CD14-positive monocyte (primary cell): ENCODE data around the gene F2RL1. TPM values are rescaled to one million over a fixed set of nuclear protein-coding genes. Genes with fewer than 3 reads are reported as not detected.

Experiments
- DNase-seq, 3 donors: peaks; one replicate each; pipeline ENCODE4 v3.0.0-alpha.2; 2011 to 2022
- H2AFZ ChIP-seq: 2 replicates; pipeline ENCODE4 v1.6.0; 2012; ENCODE audit warnings: mild to moderate bottlenecking, low read depth, low read length, inconsistent platforms; ENCODE audit not compliant: insufficient read depth, poor library complexity, severe bottlenecking
- H3K27ac ChIP-seq, 2 donors: 1 replicate in 1 of 2; 2 replicates in 1 of 2; pipeline ENCODE4 v1.5.1; 2012 to 2013; ENCODE audit warnings: low read length in 2 of 2, control low read depth in 1 of 2, inconsistent platforms in 1 of 2, low read depth in 1 of 2, mild to moderate bottlenecking in 1 of 2
- H3K27me3 ChIP-seq, 2 donors: one replicate each; pipeline versions ENCODE4 v1.6.0 to v1.6.1; 2011 to 2013; ENCODE audit warnings: low read length in 2 of 2; ENCODE audit not compliant: control insufficient read depth in 2 of 2, insufficient read depth in 2 of 2
- H3K36me3 ChIP-seq, 2 donors: replicated peaks in 1 of 2; 1 replicate in 1 of 2; 2 replicates in 1 of 2; pipeline versions ENCODE4 v1.5.1 to v1.6.1; 2012 to 2013; ENCODE audit warnings: low read length in 2 of 2, control low read depth in 1 of 2, inconsistent platforms in 1 of 2, mild to moderate bottlenecking in 1 of 2; ENCODE audit not compliant: insufficient read depth in 2 of 2, control insufficient read depth in 1 of 2
- H3K4me1 ChIP-seq, 2 donors: 1 replicate in 1 of 2; 2 replicates in 1 of 2; pipeline versions ENCODE4 v1.5.1 to v1.6.1; 2012 to 2013; ENCODE audit warnings: low read length in 2 of 2, control low read depth in 1 of 2, inconsistent platforms in 1 of 2, mild to moderate bottlenecking in 1 of 2, moderate library complexity in 1 of 2; ENCODE audit not compliant: insufficient read depth in 2 of 2, control insufficient read depth in 1 of 2
- H3K4me2 ChIP-seq: replicated peaks from 2 replicates; pipeline ENCODE3; 2012; ENCODE audit warnings: low read length, moderate library complexity, mild to moderate bottlenecking; ENCODE audit not compliant: poor library complexity, severe bottlenecking; ENCODE audit errors: extremely low read depth
- H3K4me3 ChIP-seq, 3 experiments: fragments of 200-600 bp in 1 of 3; sonication (generic) in 1 of 3; replicated peaks in 1 of 3; 1 replicate in 2 of 3; 2 replicates in 1 of 3; pipeline ENCODE4 v1.5.1; 2011 to 2013; ENCODE audit warnings: low read length in 3 of 3, mild to moderate bottlenecking in 3 of 3, control low read depth in 2 of 3, low read depth in 2 of 3, inconsistent platforms in 1 of 3, moderate library complexity in 1 of 3
- H3K79me2 ChIP-seq: 2 replicates; pipeline ENCODE4 v1.6.0; 2012; ENCODE audit warnings: mild to moderate bottlenecking, control low read depth, inconsistent platforms, low read length, moderate library complexity; ENCODE audit not compliant: insufficient read depth
- H3K9ac ChIP-seq: 2 replicates; pipeline ENCODE4 v1.6.0; 2017; ENCODE audit warnings: low read length, mild to moderate bottlenecking; ENCODE audit not compliant: insufficient read depth, poor library complexity, severe bottlenecking
- H3K9me3 ChIP-seq, 2 donors: replicated peaks in 1 of 2; 1 replicate in 1 of 2; 2 replicates in 1 of 2; pipeline versions ENCODE4 v1.5.1 to v1.6.1; 2012 to 2013; ENCODE audit warnings: low read length in 2 of 2, control low read depth in 1 of 2; ENCODE audit not compliant: control insufficient read depth in 1 of 2, insufficient read depth in 1 of 2
- H4K20me1 ChIP-seq: 2 replicates; pipeline ENCODE4 v1.6.0; 2012; ENCODE audit warnings: mild to moderate bottlenecking, low read length, control low read depth, moderate library complexity; ENCODE audit not compliant: insufficient read depth
- H3K27ac Mint-ChIP-seq, 7 donors: one replicate each; pipeline ENCODE4 v1.8.0; 2020; ENCODE audit warnings: mild to moderate bottlenecking in 7 of 7, mixed read lengths in 7 of 7, moderate library complexity in 6 of 7, inconsistent platforms in 2 of 7
- H3K27me3 Mint-ChIP-seq, 3 donors: one replicate each; pipeline ENCODE4 v1.8.0; 2021 to 2022; ENCODE audit warnings: low read depth in 3 of 3, mild to moderate bottlenecking in 3 of 3, mixed read lengths in 3 of 3, moderate library complexity in 3 of 3, inconsistent platforms in 1 of 3
- H3K36me3 Mint-ChIP-seq, 2 donors: one replicate each; pipeline ENCODE4 v1.8.0; 2020; ENCODE audit warnings: mixed read lengths in 2 of 2, inconsistent platforms in 1 of 2, mild to moderate bottlenecking in 1 of 2
- H3K4me1 Mint-ChIP-seq: one replicate; pipeline ENCODE4 v1.8.0; 2020; ENCODE audit warnings: mild to moderate bottlenecking, mixed read lengths
- H3K4me3 Mint-ChIP-seq, 2 donors: one replicate each; pipeline ENCODE4 v1.8.0; 2020; ENCODE audit warnings: mild to moderate bottlenecking in 2 of 2, mixed read lengths in 2 of 2, moderate library complexity in 1 of 2
- H3K9me3 Mint-ChIP-seq, 7 donors: one replicate each; pipeline ENCODE4 v1.8.0; 2020 to 2022; ENCODE audit warnings: mixed read lengths in 7 of 7, mild to moderate bottlenecking in 6 of 7, moderate library complexity in 6 of 7, inconsistent platforms in 2 of 7
- CTCF ChIP-seq: fragments of 200-600 bp; IDR thresholded peaks from one replicate; pipeline ENCODE4 v1.8.0; 2022; ENCODE audit warnings: antibody characterized with exemption, mild to moderate bottlenecking
- WGBS: methylation state at CpG from one replicate; pipeline ENCODE4 v1.1.5; 2013; ENCODE audit warnings: missing lambda C conversion rate; ENCODE audit not compliant: insufficient coverage; 5-methylcytosine and 5-hydroxymethylcytosine counted together
- intact Hi-C, 2 donors: fragments of 100-400 bp; cut with micrococcal nuclease; formaldehyde crosslinking; loops; one replicate each; pipeline versions ENCODE4 v1.15.0 to v1.15.1; 2023
- polyA plus RNA-seq, 3 donors: library from polyadenylated mRNA; depleted of rRNA in 1 of 3; unstranded in 2 of 3; stranded (reverse) in 1 of 3; fragments of 300-500 nt in 2 of 3; fragments of >200 nt in 1 of 3; fragmentation: Illumina TruSeq in 2 of 3; gene quantifications; 1 replicate in 2 of 3; 2 replicates in 1 of 3; pipeline ENCODE4 v1.2.3, GENCODE V29; 2012 to 2021

F2RL1 gene
- polyA plus RNA-seq, 3 donors, result 2.5 to 23.9 (median 11.4) TPM

DNA sequence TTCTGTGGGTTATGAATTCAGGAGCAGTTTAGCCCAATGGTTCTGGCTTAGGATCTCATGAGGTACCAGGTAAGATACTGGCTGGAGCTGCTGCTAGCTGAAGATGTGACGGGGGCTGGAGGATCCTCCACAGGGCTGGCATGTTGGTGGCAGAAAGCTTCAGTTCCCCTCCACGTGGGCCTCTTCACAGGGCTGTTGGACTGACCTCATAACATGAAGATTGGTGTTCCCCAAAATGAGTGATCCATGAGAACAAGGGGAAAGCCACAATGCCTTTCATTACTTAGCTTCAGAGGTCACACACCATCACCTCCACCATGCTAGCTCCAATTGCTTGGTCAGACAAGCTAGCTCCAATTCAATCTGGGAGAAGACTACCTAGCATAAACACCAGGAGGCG is 22.5 kb downstream of the F2RL1 start:
- Histone ChIP-seq H3K4me1 (peaks cover 22 to 28% of the 10 kb centered on the region in 2 donors), H3K4me2 (no peak overlapping the region), H4K20me1 (no peaks in the 10 kb centered on the region), H3K9me3 (no peaks in the 10 kb centered on the region), H2AFZ (no peak overlapping the region), H3K27me3 (no peaks in the 10 kb centered on the region), H3K4me3 (no peak overlapping the region), H3K27ac (no peak overlapping the region), H3K36me3 (no peaks in the 10 kb centered on the region), H3K79me2 (no peaks in the 10 kb centered on the region), H3K9ac (no peak overlapping the region)
- H3K36me3 Mint-ChIP-seq, result peaks cover 0 to 1% of the 10 kb centered on the region in 2 donors
- H3K4me1 Mint-ChIP-seq, result peaks cover 44% of the 10 kb centered on the region
- intact Hi-C loops, result no loop called here
- peak overlapping the region in 1 of 7 donors; percentile 26 for H3K27ac Mint-ChIP-seq
- no peak for TF ChIP-seq CTCF
- peak in 1 of 3 donors; percentile 26 for DNase-seq
- WGBS, result 46% methylated on average over 2 of the region's 3 CpGs
- peaks cover 0 to 4% (median 0%) of the 10 kb centered on the region in 7 donors for H3K9me3 Mint-ChIP-seq
- H3K27me3 Mint-ChIP-seq, result peaks cover 0 to 3% (median 0%) of the 10 kb centered on the region in 3 donors
- no peak overlapping the region for H3K4me3 Mint-ChIP-seq

DNA sequence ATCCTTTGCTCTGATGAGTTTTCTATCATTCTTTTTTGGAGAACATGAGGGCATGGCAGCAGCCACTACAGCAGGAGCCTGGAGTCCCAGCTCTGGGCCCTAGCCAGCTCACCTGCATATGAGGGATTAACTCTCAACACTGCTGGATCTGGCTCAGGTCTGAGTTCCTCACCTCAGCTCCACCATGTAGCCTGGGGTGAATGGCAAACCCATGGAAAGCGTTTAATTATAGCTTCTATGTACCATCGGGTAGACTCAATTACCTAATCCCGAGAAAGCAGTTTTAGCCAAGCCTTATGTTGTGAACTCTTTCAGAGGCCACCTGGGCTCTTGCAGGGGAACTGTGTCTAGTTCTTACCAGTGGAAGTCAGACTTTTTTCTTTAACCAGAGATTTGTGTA is 27.1 kb downstream of the F2RL1 start:
- intact Hi-C loops, result no loop called here
- no peak overlapping the region for H3K9ac ChIP-seq
- no peaks in the 10 kb centered on the region for H3K9me3 ChIP-seq
- WGBS, result 100% methylated on average over 3 of the region's 3 CpGs
- H3K27ac ChIP-seq, result no peak overlapping the region
- no peak for TF ChIP-seq CTCF
- H3K36me3 ChIP-seq, result no peaks in the 10 kb centered on the region
- Mint-ChIP-seq H3K27ac (no peak overlapping the region), H3K9me3 (peaks cover 0 to 4% (median 0%) of the 10 kb centered on the region in 7 donors), H3K4me1 (peaks cover 56% of the 10 kb centered on the region), H3K27me3 (peaks cover 0 to 1% (median 0%) of the 10 kb centered on the region in 3 donors), H3K4me3 (no peak overlapping the region), H3K36me3 (peaks cover 0 to 7% of the 10 kb centered on the region in 2 donors)
- H3K4me1 ChIP-seq, result peaks cover 44% of the 10 kb centered on the region in 2 donors
- no peak overlapping the region for H3K4me2 ChIP-seq
- H2AFZ ChIP-seq, result no peak overlapping the region
- no peaks in the 10 kb centered on the region for H3K27me3 ChIP-seq
- H3K4me3 ChIP-seq, result no peak overlapping the region
- no peak for DNase-seq
- H3K79me2 ChIP-seq, result peaks cover 22% of the 10 kb centered on the region
- H4K20me1 ChIP-seq, result no peaks in the 10 kb centered on the region
